Naive B cell (primary cell): Measurements from ENCODE around the gene BCOR. TPM values are rescaled to one million over a fixed set of nuclear protein-coding genes. Genes with fewer than 3 reads are reported as not detected.
A peak's percentile ranks its signal among the peaks of the same experiment; 100 is the strongest.

Source experiments
- ATAC-seq, 2 donors: fragments of 150-1000 bp; cut with Tn5 transposase; 2 replicates each; pipeline ENCODE4 v1.10.0; 2021; ENCODE audit warnings: low read depth in 2 of 2, mild to moderate bottlenecking in 2 of 2, moderate library complexity in 2 of 2
- DNase-seq: peaks from one replicate; pipeline ENCODE4 v3.0.0; 2022
- H3K27ac Mint-ChIP-seq, 6 donors: one replicate each; pipeline ENCODE4 v1.8.0; 2020 to 2022; ENCODE audit warnings: mild to moderate bottlenecking in 6 of 6, mixed read lengths in 6 of 6, moderate library complexity in 5 of 6, inconsistent platforms in 2 of 6
- H3K27me3 Mint-ChIP-seq, 3 donors: one replicate each; pipeline ENCODE4 v1.8.0; 2021 to 2022; ENCODE audit warnings: mixed read lengths in 3 of 3, mild to moderate bottlenecking in 1 of 3
- H3K36me3 Mint-ChIP-seq, 2 donors: one replicate each; pipeline ENCODE4 v1.8.0; 2020 to 2022; ENCODE audit warnings: mixed read lengths in 2 of 2, inconsistent platforms in 1 of 2, mild to moderate bottlenecking in 1 of 2
- H3K4me1 Mint-ChIP-seq, 3 donors: one replicate each; pipeline ENCODE4 v1.8.0; 2020 to 2022; ENCODE audit warnings: mixed read lengths in 3 of 3, inconsistent platforms in 1 of 3, mild to moderate bottlenecking in 1 of 3, moderate library complexity in 1 of 3
- H3K4me3 Mint-ChIP-seq, 8 donors: one replicate each; pipeline ENCODE4 v1.8.0; 2020 to 2022; ENCODE audit warnings: mild to moderate bottlenecking in 8 of 8, mixed read lengths in 8 of 8, moderate library complexity in 8 of 8, inconsistent platforms in 2 of 8
- H3K9me3 Mint-ChIP-seq, 7 donors: one replicate each; pipeline ENCODE4 v1.8.0; 2020 to 2022; ENCODE audit warnings: mixed read lengths in 7 of 7, mild to moderate bottlenecking in 5 of 7, inconsistent platforms in 2 of 7, moderate library complexity in 1 of 7
- polyA plus RNA-seq, 6 donors: library from polyadenylated mRNA; unstranded; fragments of 300-500 nt; fragmentation: Illumina TruSeq; gene quantifications; one replicate each; pipeline ENCODE4 v1.2.3, GENCODE V29; 2021; ENCODE audit warnings: low read depth in 6 of 6

The BCOR gene
- polyA plus RNA-seq, 6 donors from 2014 or later: 3.4 to 15.5 (median 7.8) TPM

DNA sequence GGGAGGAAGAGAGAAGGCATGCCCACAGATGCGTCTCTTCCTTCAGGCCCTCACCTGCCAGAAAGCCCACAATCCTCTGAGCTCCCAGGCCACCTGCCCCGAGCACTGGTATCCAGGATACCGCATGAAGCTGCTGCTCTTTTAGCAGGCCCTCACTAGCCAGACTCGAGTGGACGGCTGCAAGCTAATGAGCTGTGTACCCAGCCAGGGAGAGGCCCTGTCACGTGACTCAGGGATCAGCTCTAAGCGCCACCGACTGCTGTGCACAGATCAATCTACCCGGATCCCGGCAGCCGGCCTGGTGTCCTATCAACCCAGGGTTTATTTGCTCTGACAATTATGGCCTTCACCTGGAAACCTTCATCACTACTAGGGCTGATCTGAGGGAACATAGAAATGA is 39.0 kb downstream of the BCOR start:
- DNase-seq (no peak), ATAC-seq (no peak)
- Mint-ChIP-seq H3K27ac (no peak overlapping the region), H3K4me3 (no peak overlapping the region), H3K27me3 (no peaks in the 10 kb centered on the region), H3K36me3 (peaks cover 15 to 18% of the 10 kb centered on the region in 2 donors), H3K4me1 (no peaks in the 10 kb centered on the region), H3K9me3 (peaks cover 0 to 8% (median 0%) of the 10 kb centered on the region in 7 donors)

DNA sequence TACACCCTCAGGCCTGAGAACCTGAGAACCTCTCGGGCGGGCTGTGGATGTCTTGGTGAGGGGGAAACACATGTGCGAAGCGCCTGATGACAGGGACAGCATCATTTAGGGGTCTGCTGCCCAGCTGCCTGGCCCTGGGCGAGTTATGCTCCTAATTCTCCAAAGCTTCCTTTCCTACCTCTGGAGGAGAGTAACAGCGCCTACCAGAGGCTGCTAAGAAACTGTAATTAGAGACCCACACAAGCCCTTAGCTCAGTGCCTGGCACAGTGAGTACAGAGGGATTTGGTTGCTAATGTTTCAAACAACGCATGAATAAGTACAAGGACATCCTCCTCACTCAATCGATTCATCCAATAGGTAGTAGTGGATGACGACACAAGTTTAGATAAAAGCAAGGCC is 40.4 kb downstream of the BCOR start:
- H3K4me3 Mint-ChIP-seq: no peak overlapping the region
- H3K36me3 Mint-ChIP-seq: peaks cover 18 to 30% of the 10 kb centered on the region in 2 donors
- H3K27me3 Mint-ChIP-seq: no peaks in the 10 kb centered on the region
- peaks cover 0 to 15% (median 6%) of the 10 kb centered on the region in 7 donors for H3K9me3 Mint-ChIP-seq
- DNase-seq (no peak), ATAC-seq (no peak)
- H3K4me1 Mint-ChIP-seq: no peaks in the 10 kb centered on the region
- no peak overlapping the region for H3K27ac Mint-ChIP-seq

DNA sequence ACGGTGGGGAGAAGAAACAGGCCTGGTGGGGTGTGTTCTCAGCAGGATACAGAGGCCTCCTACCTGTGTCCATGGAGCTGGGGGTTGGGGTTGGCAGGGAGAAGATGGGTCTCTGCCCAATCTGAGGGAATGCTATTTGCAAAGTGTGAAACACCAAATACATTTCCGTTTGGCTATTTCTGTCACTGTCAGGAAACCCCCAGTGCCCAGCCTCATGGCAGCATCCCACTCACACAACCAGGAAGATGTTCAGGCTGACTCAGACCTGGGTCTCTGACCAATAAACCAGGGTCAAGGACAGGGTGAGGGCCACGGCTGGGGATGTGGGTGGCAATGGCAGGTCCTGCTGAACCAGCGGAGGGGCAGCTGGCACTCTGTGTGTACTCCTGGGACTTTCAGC is 41.3 kb downstream of the BCOR start:
- Mint-ChIP-seq H3K4me1 (no peaks in the 10 kb centered on the region), H3K27ac (no peak overlapping the region), H3K9me3 (peaks cover 0 to 22% (median 14%) of the 10 kb centered on the region in 7 donors), H3K27me3 (no peaks in the 10 kb centered on the region), H3K4me3 (no peak overlapping the region), H3K36me3 (peaks cover 26 to 30% of the 10 kb centered on the region in 2 donors)
- DNase-seq (no peak), ATAC-seq (no peak)

DNA sequence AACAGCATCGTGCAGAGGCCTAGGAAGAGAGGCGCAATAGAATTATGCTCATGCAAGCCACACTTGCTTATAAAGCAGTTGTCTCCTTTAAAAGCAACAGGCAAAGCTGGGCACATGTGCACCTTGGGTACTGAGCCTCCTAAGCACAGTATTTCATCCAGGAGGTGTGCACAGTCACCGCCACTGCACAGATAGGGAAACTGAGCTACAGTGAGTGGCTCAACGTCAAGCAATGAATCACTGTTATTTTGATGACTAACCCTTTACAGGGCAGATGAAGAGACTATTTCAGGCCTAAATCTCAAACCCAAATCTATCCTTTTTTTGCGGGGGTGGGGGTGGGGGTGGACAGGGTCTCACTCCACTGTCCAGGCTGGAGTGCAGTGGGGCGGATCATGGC is 42.3 kb downstream of the BCOR start:
- H3K9me3 Mint-ChIP-seq: peaks cover under 1 to 26% (median 23%) of the 10 kb centered on the region in 7 donors
- no peak overlapping the region for H3K27ac Mint-ChIP-seq
- ATAC-seq: no peak
- H3K4me1 Mint-ChIP-seq: no peaks in the 10 kb centered on the region
- no peak overlapping the region for H3K4me3 Mint-ChIP-seq
- peaks cover 34 to 36% of the 10 kb centered on the region in 2 donors for H3K36me3 Mint-ChIP-seq
- no peaks in the 10 kb centered on the region for H3K27me3 Mint-ChIP-seq
- no peak for DNase-seq

DNA sequence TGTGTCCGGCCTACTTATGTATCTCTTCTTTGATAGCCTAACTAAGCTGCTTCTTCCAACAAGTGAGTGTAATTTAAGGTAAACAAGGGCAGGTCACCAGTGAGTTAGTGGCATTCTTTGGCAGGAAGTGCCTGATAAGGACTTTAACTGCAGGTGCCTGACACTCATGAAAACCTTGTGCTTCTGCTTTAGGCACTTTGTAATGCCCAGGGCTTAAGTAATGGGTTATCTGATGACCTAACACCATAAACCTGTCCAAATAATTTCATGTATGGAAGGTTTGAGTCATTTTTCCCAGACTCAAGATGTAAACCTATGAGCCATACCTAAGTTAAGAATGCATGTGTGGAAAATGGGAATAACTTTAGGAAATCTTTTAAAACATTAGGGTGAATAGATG is 43.0 kb downstream of the BCOR start:
- no peaks in the 10 kb centered on the region for H3K4me1 Mint-ChIP-seq
- peaks cover 2 to 33% (median 28%) of the 10 kb centered on the region in 7 donors for H3K9me3 Mint-ChIP-seq
- H3K27ac Mint-ChIP-seq: no peak overlapping the region
- H3K36me3 Mint-ChIP-seq: peaks cover 41 to 43% of the 10 kb centered on the region in 2 donors
- ATAC-seq (no peak), DNase-seq (no peak)
- H3K27me3 Mint-ChIP-seq: no peaks in the 10 kb centered on the region
- no peak overlapping the region for H3K4me3 Mint-ChIP-seq

DNA sequence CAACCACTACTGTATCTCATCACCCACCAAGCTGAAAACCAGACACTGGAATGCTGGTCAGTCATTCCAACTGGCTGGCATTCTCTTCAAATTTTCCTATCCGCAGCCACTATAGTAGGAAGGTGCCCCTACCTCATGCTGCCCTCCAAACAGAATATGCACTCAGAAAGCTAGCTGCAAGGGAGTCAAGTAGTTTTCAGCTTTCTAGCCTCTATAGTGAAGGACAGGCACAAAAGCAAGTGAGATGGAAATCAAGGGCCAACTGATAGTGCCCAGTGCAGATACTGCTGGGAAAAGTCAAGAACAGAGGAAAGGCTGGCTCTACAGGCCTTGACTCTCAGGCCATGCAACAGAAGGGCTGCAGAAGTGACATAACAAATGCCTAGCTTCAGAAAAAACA is 47.2 kb downstream of the BCOR start:
- Mint-ChIP-seq H3K36me3 (peaks cover 48 to 54% of the 10 kb centered on the region in 2 donors), H3K4me3 (no peak overlapping the region), H3K4me1 (no peaks in the 10 kb centered on the region), H3K9me3 (peaks cover 8 to 55% (median 41%) of the 10 kb centered on the region in 7 donors), H3K27ac (peak overlapping the region in 1 of 6 donors; percentile 16), H3K27me3 (no peaks in the 10 kb centered on the region)
- no peak for DNase-seq
- no peak for ATAC-seq

DNA sequence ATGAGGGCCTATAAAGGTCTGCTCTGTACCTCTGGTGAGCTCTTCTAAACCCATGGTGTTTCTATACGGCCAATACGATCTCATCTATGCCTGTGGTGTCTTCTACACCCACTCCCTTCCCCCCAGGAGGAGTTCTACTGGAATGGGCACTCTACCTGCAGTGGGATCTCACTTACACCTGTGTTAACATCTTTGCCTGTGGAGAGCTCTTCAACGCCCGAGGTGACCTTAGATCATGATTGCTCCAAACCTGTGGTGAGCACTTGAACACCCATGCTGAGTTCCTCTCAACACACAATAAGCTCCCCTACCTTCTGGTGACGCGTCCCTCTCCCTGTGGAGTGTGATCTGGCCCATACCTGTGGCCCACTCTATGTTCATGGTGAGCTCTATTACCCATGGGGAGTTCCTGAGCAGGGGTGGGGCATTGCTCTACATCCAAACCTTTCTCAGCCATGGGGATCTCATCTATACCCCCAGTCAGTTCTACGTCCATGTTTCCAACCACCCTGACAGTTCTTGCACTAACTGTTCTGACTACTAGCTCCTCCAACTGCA is 48.6 kb downstream of the BCOR start:
- Mint-ChIP-seq H3K9me3 (peaks cover 8 to 59% (median 42%) of the 10 kb centered on the region in 7 donors), H3K4me3 (no peak overlapping the region), H3K27me3 (no peaks in the 10 kb centered on the region), H3K27ac (peak overlapping the region in 1 of 6 donors; percentile 79), H3K36me3 (peaks cover 41 to 49% of the 10 kb centered on the region in 2 donors), H3K4me1 (no peaks in the 10 kb centered on the region)
- DNase-seq: no peak
- no peak for ATAC-seq

DNA sequence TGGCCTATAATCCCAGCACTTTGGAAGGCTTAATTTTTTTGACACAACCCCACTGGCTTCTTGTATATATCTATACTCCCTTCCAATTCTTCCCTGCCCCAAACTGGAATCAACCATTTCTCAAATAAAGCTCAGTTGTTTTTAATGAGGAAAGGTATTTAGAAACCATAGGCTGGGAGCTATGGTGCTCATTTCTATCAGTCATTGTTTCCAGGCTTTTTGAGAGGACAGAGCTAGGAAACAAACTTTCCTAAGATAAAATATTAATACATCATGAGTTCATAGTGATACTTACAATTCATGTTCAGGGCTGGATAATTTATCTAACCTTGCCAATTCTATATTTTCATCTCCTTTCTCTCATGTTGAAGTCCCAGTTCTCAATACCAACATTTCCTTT is 50.3 kb downstream of the BCOR start:
- Mint-ChIP-seq H3K27ac (peak overlapping the region in 1 of 6 donors; percentile 26), H3K9me3 (peaks cover 8 to 54% (median 35%) of the 10 kb centered on the region in 7 donors), H3K27me3 (no peaks in the 10 kb centered on the region), H3K4me3 (no peak overlapping the region), H3K36me3 (peaks cover 25 to 42% of the 10 kb centered on the region in 2 donors), H3K4me1 (no peaks in the 10 kb centered on the region)
- ATAC-seq (no peak), DNase-seq (no peak)

DNA sequence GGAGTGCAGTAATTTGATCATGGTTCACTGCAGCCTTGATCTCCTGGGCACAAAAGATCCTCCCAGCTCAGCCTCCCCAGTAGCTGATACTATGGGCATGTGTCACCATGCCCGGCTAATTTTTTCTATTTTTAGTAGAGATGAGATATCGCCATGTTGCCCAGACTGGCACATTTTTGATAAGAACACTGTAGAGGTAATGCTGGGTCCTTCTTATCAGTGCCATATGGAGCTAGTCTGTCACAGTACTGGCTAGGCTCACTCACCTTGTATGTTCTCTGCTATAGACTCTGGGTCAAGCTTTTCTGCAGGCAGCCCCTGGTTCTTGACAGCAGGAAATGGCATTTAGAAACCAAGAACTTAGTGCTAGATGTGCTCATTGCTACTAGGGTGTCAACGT is 53.9 kb downstream of the BCOR start:
- Mint-ChIP-seq H3K27me3 (no peaks in the 10 kb centered on the region), H3K9me3 (peaks cover 0 to 19% (median 10%) of the 10 kb centered on the region in 7 donors), H3K4me3 (peak overlapping the region in 1 of 8 donors; percentile 25), H3K4me1 (peaks cover 14 to 25% (median 22%) of the 10 kb centered on the region in 3 donors), H3K36me3 (peaks cover 4 to 9% of the 10 kb centered on the region in 2 donors), H3K27ac (peak overlapping the region in 1 of 6 donors; percentile 30)
- no peak for DNase-seq
- ATAC-seq: no peak

DNA sequence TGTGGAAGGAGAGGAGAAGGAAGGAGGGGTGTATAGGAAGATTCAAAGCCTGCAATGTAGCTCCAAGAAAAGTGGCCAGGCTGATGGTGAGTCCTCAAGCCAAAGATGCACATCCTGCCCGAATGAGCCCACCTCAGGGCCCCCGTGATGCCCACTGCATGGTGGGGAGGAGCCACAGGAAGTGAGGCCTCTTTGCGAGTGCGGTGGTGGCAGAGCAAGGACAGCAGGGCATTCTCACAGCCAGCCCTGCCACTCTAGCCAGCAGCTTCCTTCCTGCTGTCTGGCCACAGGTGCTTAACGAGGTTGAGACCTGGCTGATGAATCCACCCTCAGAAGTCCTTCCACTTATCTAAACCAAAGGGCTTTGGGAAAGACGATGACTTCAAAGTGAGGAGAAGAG is 55.8 kb downstream of the BCOR start:
- Mint-ChIP-seq H3K36me3 (no peaks in the 10 kb centered on the region), H3K9me3 (peaks cover 0 to 15% (median 9%) of the 10 kb centered on the region in 7 donors), H3K4me3 (no peak overlapping the region), H3K27ac (no peak overlapping the region), H3K4me1 (peaks cover 14 to 27% (median 22%) of the 10 kb centered on the region in 3 donors), H3K27me3 (no peaks in the 10 kb centered on the region)
- ATAC-seq (no peak), DNase-seq (no peak)

DNA sequence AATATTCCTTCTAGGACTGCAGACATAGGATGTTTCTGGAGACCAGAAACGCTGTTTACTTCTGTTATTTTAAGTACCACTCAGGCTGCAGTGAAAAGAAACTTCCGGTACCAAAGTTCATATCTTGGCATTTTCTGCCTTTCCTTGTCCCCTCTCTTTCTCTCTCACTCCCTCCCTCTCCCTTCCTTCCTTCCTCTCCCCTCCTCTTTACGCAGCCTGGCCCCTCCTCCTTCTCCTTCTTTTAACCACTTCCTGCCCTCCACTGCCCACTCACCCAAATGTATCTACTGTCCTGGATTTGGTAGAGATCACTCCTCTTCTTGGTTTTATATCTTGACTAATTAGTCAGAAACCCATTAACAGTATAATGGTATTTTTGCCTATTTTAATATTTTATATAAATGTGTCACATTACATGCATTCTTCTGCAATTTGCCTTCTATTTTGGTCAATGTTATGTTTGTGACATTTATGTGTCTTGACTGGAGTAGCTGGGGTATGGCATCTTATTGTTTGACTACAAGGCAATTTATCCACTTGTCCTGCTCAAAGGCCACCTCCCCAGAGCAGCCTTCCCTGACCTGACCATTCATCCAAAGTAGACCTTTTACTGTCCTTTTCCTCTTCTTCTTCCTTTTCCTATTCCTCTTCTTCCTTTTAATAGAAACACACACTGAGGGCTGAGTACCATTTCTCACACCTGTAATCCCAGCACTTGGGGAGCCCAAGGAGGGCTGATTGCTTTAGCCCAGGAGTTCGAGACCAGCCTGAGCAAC is 56.9 kb downstream of the BCOR start:
- DNase-seq (no peak), ATAC-seq (no peak)
- Mint-ChIP-seq H3K27ac (peak overlapping the region in 1 of 6 donors; percentile 63), H3K4me3 (peak overlapping the region in 4 of 8 donors; percentile 1 to 72 (median 47)), H3K4me1 (peaks cover 14 to 27% (median 22%) of the 10 kb centered on the region in 3 donors), H3K27me3 (no peaks in the 10 kb centered on the region), H3K9me3 (peaks cover 0 to 15% (median 8%) of the 10 kb centered on the region in 7 donors), H3K36me3 (no peaks in the 10 kb centered on the region)

DNA sequence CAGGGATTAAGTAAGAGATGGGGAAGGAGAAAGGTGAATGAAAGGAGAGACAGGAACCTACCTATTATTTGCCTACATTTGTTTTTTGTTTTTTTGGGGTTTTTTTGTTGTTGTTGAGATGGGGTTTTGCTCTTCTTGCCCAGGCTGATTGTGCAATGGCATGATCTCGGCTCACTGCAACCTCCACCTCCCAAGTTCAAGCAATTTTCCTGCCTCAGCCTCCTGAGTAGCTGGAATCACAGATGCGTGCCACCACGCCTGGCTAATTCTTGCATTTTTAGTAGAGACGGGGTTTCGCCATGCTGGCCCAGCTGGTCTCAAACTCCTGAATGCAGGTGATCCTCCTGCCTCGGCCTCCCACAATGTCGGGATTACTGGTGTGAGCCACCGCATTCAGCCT is 57.9 kb downstream of the BCOR start:
- H3K27ac Mint-ChIP-seq: no peak overlapping the region
- peak overlapping the region in 1 of 8 donors; percentile 61 for H3K4me3 Mint-ChIP-seq
- H3K36me3 Mint-ChIP-seq: no peaks in the 10 kb centered on the region
- DNase-seq (no peak), ATAC-seq (no peak)
- H3K4me1 Mint-ChIP-seq: peaks cover 14 to 27% (median 22%) of the 10 kb centered on the region in 3 donors
- H3K27me3 Mint-ChIP-seq: no peaks in the 10 kb centered on the region
- peaks cover 0 to 15% (median 8%) of the 10 kb centered on the region in 7 donors for H3K9me3 Mint-ChIP-seq

DNA sequence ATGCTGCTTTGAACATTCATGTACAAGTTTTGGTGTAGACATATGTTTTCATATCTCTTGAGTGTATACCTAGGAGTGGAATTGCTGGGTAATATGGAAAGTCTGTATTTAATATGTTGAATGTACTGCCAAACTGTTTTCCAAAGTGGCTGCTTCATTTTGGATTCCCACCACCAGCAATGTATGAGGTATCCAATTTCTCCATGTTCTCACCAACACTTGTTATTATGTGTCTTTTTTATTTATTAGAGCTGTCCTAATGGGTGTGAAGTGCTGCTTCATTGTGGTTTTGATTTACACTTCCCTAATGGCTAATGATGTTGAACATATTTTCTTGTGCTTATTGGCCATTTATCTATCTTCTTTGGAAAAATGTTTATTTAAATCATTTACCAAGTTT is 60.4 kb downstream of the BCOR start:
- H3K27me3 Mint-ChIP-seq: no peaks in the 10 kb centered on the region
- peaks cover 0 to 10% (median 8%) of the 10 kb centered on the region in 7 donors for H3K9me3 Mint-ChIP-seq
- H3K4me1 Mint-ChIP-seq: peaks cover 14 to 27% (median 22%) of the 10 kb centered on the region in 3 donors
- H3K27ac Mint-ChIP-seq: peak overlapping the region in 1 of 6 donors; percentile 16
- ATAC-seq (no peak), DNase-seq (no peak)
- no peak overlapping the region for H3K4me3 Mint-ChIP-seq
- H3K36me3 Mint-ChIP-seq: no peaks in the 10 kb centered on the region

DNA sequence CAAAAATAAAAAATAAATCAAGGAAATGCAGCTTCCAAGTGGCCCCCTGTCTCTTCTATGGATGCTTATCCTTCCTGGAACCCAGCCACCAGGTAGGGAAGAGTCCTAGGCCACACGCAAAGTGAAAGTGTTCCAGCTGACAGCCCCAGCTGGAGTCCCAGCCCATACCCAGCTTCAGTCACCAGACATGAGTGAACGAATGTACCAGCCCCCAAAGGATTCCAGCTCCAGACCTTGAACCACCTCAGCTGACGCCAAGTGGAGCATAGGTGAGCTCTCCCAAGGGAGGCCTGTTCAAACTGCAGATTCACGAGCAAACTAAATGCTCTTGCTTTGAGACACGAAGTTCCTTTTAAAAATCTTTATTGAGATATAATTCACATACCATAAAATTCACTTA is 62.0 kb downstream of the BCOR start:
- no peaks in the 10 kb centered on the region for H3K36me3 Mint-ChIP-seq
- DNase-seq: no peak
- ATAC-seq: no peak
- H3K27ac Mint-ChIP-seq: no peak overlapping the region
- H3K9me3 Mint-ChIP-seq: peaks cover 0 to 10% (median 8%) of the 10 kb centered on the region in 7 donors
- H3K4me1 Mint-ChIP-seq: peaks cover 4 to 12% (median 10%) of the 10 kb centered on the region in 3 donors
- H3K27me3 Mint-ChIP-seq: no peaks in the 10 kb centered on the region
- H3K4me3 Mint-ChIP-seq: no peak overlapping the region
